Hematopoietic multipotent progenitor cell treated with erythropoietin and hydrocortisone succinate and interleukin-3 and kit ligand, for 6 days (in vitro differentiated cells): Measurements from ENCODE around the gene P2RY6.

Experiments
- DNase-seq: peaks from one replicate; pipeline ENCODE4 v3.0.0-alpha.2; 2015

Gene P2RY6

GRCh38 chr11:73340164-73340563, 68.0 kb downstream of the P2RY6 start:
- DNase-seq: no peak

GRCh38 chr11:73342633-73343032, 70.5 kb downstream of the P2RY6 start:
- DNase-seq: no peak

GRCh38 chr11:73343076-73343873, 71.1 kb downstream of the P2RY6 start:
- no peak for DNase-seq

- DNase-seq: no peak
Measured at GRCh38 chr11:73344191-73344607, 72.1 kb downstream of the P2RY6 start.

DNA sequence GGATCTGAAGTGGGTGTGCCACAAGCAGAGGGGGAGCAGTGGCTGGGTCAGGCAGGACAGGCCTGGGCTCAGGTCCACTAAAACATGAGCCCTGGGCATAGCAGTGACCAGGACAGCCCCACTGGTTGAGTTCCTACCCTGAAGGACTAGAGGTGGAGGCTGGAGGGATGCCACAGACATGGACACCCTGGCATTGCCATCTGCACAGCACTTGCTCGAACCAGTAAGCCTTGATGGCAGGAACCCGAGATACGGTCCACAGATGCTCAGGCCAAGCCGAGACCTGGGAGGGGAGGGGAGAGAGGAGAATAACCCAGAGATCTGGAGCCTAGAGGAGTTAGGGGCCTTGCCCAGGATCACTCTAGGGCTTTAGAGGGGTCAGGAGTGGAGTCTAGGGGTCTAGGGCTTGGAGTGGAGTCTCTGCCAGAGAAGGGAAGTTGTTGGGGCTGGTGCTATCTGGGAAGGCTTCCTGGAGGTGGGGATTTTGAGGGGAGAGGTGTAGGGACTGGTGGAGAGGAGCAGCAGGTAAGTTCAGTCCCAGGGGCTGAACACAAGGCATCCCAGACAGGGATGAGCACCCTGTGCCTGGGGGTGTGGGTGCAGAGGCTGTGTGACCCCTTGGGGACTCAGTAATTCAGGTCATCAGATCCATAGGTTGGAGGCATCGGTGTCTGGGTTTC, 73.5 kb downstream of the P2RY6 start:
- no peak for DNase-seq

DNA sequence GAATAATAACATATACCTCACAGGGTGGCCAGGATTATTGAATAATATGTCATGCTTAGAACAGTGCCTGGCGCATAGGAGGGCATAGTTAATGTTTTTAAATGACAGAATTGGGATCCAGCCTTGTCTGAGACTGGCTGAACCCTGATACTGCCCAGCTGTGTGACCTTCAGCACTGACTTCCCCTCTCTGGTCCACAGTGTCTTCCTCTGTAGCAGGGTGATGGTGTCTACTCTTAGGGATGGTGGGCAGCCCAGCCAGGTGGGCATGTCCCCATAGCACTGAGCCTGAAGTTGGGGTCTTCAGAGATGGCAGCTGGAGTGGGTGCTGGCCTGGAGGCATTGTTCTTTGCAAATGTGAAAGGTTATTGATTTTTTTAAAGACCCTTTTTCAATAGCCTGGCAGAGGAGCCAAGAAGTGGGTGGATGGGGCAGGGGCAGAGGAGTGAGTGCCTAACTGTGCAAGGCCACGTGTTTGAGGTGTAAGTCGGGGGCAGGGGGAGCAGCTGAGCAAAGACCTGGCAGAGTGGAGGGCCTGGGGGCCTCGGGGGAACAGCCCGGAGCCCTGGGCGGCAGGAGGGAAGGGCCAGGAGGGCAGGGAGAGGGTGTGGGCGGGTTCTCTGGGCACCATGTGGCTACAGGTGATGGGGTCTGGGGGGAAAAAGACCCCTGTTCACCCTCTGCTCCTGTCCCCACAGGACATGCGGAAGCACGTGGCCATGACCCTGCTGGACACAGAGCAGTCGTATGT, 74.2 kb downstream of the P2RY6 start:
- no peak for DNase-seq

DNA sequence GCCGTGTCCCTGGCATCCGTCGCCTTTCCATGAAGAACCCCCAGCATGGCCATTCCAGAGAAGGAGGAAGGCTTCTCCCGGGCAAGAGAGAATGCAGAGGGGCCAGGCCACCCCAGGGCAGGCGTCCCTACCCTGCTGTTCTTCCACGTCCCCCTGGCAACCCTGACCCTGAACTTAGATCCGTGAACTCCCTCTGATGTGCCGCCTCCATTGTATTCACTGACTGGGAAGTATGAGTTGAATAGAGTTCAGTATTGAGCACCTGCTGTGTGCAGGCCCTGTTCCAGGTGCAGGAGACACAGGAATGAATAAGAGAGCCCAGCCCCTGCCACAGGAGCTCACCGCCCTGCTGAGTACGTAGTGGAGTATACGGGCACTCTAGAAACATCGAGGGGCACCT, 74.9 kb downstream of the P2RY6 start:
- no peak for DNase-seq
